ENCODE measurements around the gene HS2ST1.

DNA sequence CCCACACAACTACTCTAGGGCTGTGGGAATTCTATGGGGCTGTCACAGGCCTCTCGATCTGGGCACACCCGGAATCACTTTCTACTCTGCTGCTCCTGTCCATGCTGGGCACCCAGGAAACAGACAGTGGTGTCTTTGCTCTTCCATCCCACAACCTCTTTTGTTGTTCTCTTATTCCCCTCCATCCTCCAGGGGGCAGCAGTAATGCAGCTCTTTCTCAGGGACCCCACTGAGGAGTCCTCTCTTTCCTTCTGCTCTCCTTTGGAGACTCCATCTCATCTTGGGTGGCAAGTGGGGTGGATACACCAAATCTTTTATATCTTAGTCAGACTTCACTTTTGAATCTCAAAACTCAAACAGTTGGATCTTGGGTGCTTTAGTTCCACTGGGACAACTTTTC is 206.3 kb downstream of the HS2ST1 start:
- TF ChIP-seq, protein P1, sequence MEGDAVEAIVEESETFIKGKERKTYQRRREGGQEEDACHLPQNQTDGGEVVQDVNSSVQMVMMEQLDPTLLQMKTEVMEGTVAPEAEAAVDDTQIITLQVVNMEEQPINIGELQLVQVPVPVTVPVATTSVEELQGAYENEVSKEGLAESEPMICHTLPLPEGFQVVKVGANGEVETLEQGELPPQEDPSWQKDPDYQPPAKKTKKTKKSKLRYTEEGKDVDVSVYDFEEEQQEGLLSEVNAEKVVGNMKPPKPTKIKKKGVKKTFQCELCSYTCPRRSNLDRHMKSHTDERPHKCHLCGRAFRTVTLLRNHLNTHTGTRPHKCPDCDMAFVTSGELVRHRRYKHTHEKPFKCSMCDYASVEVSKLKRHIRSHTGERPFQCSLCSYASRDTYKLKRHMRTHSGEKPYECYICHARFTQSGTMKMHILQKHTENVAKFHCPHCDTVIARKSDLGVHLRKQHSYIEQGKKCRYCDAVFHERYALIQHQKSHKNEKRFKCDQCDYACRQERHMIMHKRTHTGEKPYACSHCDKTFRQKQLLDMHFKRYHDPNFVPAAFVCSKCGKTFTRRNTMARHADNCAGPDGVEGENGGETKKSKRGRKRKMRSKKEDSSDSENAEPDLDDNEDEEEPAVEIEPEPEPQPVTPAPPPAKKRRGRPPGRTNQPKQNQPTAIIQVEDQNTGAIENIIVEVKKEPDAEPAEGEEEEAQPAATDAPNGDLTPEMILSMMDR (IDR thresholded peaks at IDR 0.05) = no peak
- TF ChIP-seq POLR2A (IDR thresholded peaks at IDR 0.05) = no peak

All from uterus (tissue), 2 donors.